OCI-LY1 (cell line): ENCODE results near the gene RASAL2.

ENCODE experiments used
- H2AFZ ChIP-seq: fragments of 200-600 bp; sonication (generic), shearing (Covaris generic); 2 replicates; pipeline ENCODE4 v1.6.0; 2014; ENCODE audit warnings: antibody characterized with exemption, mild to moderate bottlenecking, low read length
- H3F3A ChIP-seq: fragments of 200-600 bp; sonication (generic), shearing (Covaris generic); 2 replicates; pipeline ENCODE4 v1.6.0; 2014; ENCODE audit warnings: mild to moderate bottlenecking, antibody characterized with exemption, low read length, moderate library complexity; ENCODE audit not compliant: insufficient read depth
- H3K27ac ChIP-seq: fragments of 200-600 bp; sonication (generic); 2 replicates; pipeline ENCODE4 v1.5.1; 2014; ENCODE audit warnings: low read length, mixed run types, mild to moderate bottlenecking, low read depth; ENCODE audit not compliant: poor library complexity, severe bottlenecking
- H3K27me3 ChIP-seq: fragments of 200-600 bp; sonication (generic); 2 replicates; pipeline ENCODE4 v1.6.0; 2014; ENCODE audit warnings: antibody characterized with exemption, mild to moderate bottlenecking, low read length, moderate library complexity; ENCODE audit not compliant: insufficient read depth
- H3K36me3 ChIP-seq: fragments of 200-600 bp; sonication (generic); 2 replicates; pipeline ENCODE4 v1.6.1; 2014; ENCODE audit warnings: mild to moderate bottlenecking, antibody characterized with exemption, low read length, moderate library complexity, mixed read lengths; ENCODE audit not compliant: insufficient read depth
- H3K4me1 ChIP-seq: fragments of 200-600 bp; sonication (generic); 2 replicates; pipeline ENCODE4 v1.5.1; 2014; ENCODE audit warnings: mild to moderate bottlenecking, low read length, moderate library complexity; ENCODE audit not compliant: insufficient read depth, severe bottlenecking
- H3K4me2 ChIP-seq: fragments of 200-600 bp; sonication (generic), shearing (Covaris generic); 2 replicates; pipeline ENCODE4 v1.6.1; 2014; ENCODE audit warnings: low read length
- H3K4me3 ChIP-seq: fragments of 200-600 bp; sonication (generic); 2 replicates; pipeline ENCODE4 v1.5.1; 2014; ENCODE audit warnings: low read length, low read depth, mild to moderate bottlenecking, mixed read lengths; ENCODE audit not compliant: poor library complexity, severe bottlenecking
- H3K79me2 ChIP-seq: fragments of 200-600 bp; shearing (Covaris generic); 2 replicates; pipeline ENCODE4 v1.6.1; 2016; ENCODE audit warnings: mixed run types, low read length, mixed read lengths; ENCODE audit not compliant: insufficient read depth
- H3K9ac ChIP-seq: fragments of 200-600 bp; sonication (generic), shearing (Covaris generic); 2 replicates; pipeline ENCODE4 v1.6.1; 2014; ENCODE audit warnings: mild to moderate bottlenecking, low read length, mixed read lengths
- H3K9me2 ChIP-seq: fragments of 200-600 bp; sonication (generic), shearing (Covaris generic); 2 replicates; pipeline ENCODE4 v1.6.1; 2014; ENCODE audit warnings: low read depth, mild to moderate bottlenecking, low read length, mixed read lengths
- H3K9me3 ChIP-seq: fragments of 200-600 bp; shearing (Covaris generic); 2 replicates; pipeline ENCODE4 v1.6.1; 2014; ENCODE audit warnings: low read length, mixed read lengths
- H4K20me1 ChIP-seq: fragments of 200-600 bp; sonication (generic), shearing (Covaris generic); 2 replicates; pipeline ENCODE4 v1.6.0; 2016; ENCODE audit warnings: mild to moderate bottlenecking, low read length; ENCODE audit not compliant: insufficient read depth
- CTCF ChIP-seq: fragments of 200-600 bp; sonication (generic), shearing (Covaris generic); IDR thresholded peaks from 2 replicates; pipeline ENCODE4 v1.5.1; 2017; ENCODE audit warnings: mild to moderate bottlenecking, antibody characterized with exemption, low read length, moderate library complexity, mixed read lengths
- EZH2 ChIP-seq: fragments of 200-600 bp; sonication (generic), shearing (Covaris generic); IDR thresholded peaks from 2 replicates; pipeline ENCODE4 v1.8.0; 2017; ENCODE audit warnings: borderline replicate concordance, mixed run types, mild to moderate bottlenecking, antibody characterized with exemption, low read length, moderate library complexity, mixed read lengths

Gene RASAL2

GRCh38 chr1:178342745-178343144 lies 248.8 kb downstream of the RASAL2 start:
- H3K27ac ChIP-seq, result no peak overlapping the region
- no peaks in the 10 kb centered on the region for H3K79me2 ChIP-seq
- no peak overlapping the region for H3K4me2 ChIP-seq
- H3K4me3 ChIP-seq, result no peak overlapping the region
- H2AFZ ChIP-seq, result no peak overlapping the region
- H3K9me3 ChIP-seq, result no peaks in the 10 kb centered on the region
- no peak overlapping the region for H3K9ac ChIP-seq
- no peaks in the 10 kb centered on the region for H3F3A ChIP-seq
- no peaks in the 10 kb centered on the region for H3K9me2 ChIP-seq
- no peaks in the 10 kb centered on the region for H3K36me3 ChIP-seq
- no peaks in the 10 kb centered on the region for H3K4me1 ChIP-seq
- TF ChIP-seq CTCF, result no peak
- TF ChIP-seq EZH2, result no peak
- H3K27me3 ChIP-seq, result no peaks in the 10 kb centered on the region
- H4K20me1 ChIP-seq, result no peaks in the 10 kb centered on the region

- Histone ChIP-seq H3K27ac (no peak overlapping the region), H3K4me2 (no peak overlapping the region), H3K27me3 (no peaks in the 10 kb centered on the region), H3K9me2 (no peaks in the 10 kb centered on the region), H3K4me1 (no peaks in the 10 kb centered on the region), H2AFZ (no peak overlapping the region), H3K4me3 (no peak overlapping the region), H3K9ac (no peak overlapping the region), H4K20me1 (no peaks in the 10 kb centered on the region), H3K79me2 (no peaks in the 10 kb centered on the region), H3K36me3 (no peaks in the 10 kb centered on the region), H3K9me3 (no peaks in the 10 kb centered on the region), H3F3A (no peaks in the 10 kb centered on the region)
- TF ChIP-seq EZH2 (no peak), CTCF (peak; percentile 51)
Measured at GRCh38 chr1:178344513-178345091, 250.7 kb downstream of the RASAL2 start.

DNA sequence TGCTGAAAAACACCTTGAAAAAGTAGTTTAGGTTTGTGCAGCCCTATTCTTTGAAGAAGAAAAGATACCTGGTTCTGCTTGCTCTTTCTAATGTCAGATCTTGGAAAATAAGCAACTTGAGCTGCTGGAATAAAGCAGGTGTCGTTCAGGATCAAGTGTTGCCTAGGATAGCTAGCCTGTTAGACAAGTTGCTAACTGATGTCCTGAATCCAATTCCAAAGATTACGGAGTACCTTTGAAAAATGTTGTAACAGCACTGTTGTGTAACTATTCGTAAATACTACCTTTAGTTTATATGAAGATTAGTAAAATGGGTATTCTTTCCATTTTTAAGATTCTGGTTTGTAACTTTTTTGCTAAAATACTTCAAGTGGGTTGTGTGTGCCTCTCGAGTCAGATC lies 251.3 kb downstream of the RASAL2 start:
- Histone ChIP-seq H3K9ac (no peak overlapping the region), H3K79me2 (no peaks in the 10 kb centered on the region), H3K4me1 (no peaks in the 10 kb centered on the region), H3F3A (no peaks in the 10 kb centered on the region), H3K27ac (no peak overlapping the region), H3K36me3 (no peaks in the 10 kb centered on the region), H3K9me2 (no peaks in the 10 kb centered on the region), H3K4me2 (no peak overlapping the region), H3K4me3 (no peak overlapping the region), H2AFZ (no peak overlapping the region), H3K27me3 (no peaks in the 10 kb centered on the region), H3K9me3 (no peaks in the 10 kb centered on the region), H4K20me1 (no peaks in the 10 kb centered on the region)
- TF ChIP-seq CTCF, result no peak
- no peak for TF ChIP-seq EZH2
